HG02884 (cell line): Measurements from ENCODE around the gene STPG2.

Source experiments
- ATAC-seq: cut with Tn5 transposase; IDR thresholded peaks from one replicate; pipeline ENCODE4 v1.9.1; 2021; ENCODE audit warnings: mild to moderate bottlenecking, moderate library complexity; ENCODE audit not compliant: unreplicated experiment

The STPG2 gene

GRCh38 chr4:98143001-98143899 is at the start of gene STPG2:
STPG2 (minus strand) TSS chr4:98143476.
- ATAC-seq = peak; percentile 98

GRCh38 chr4:98185279-98185678 is 42.0 kb upstream of the STPG2 start:
- ATAC-seq = no peak

- ATAC-seq = peak; percentile 49
These were observed 38.5 kb upstream of the STPG2 start for GRCh38 chr4:98181809-98182208.

- ATAC-seq = no peak
These were observed 36.7 kb upstream of the STPG2 start for GRCh38 chr4:98179951-98180350.

- no peak for ATAC-seq
These were observed 33.3 kb upstream of the STPG2 start for GRCh38 chr4:98176531-98176930.

- ATAC-seq = no peak
These were observed 26.8 kb upstream of the STPG2 start for GRCh38 chr4:98170035-98170434.

- no peak for ATAC-seq
These were observed 23.4 kb upstream of the STPG2 start for GRCh38 chr4:98166731-98167041.

- ATAC-seq = no peak
These were observed 22.9 kb upstream of the STPG2 start for GRCh38 chr4:98166025-98166730.

GRCh38 chr4:98162696-98163095 is 19.4 kb upstream of the STPG2 start:
- no peak for ATAC-seq

- no peak for ATAC-seq
These were observed 8.1 kb upstream of the STPG2 start for GRCh38 chr4:98151145-98151924.

- no peak for ATAC-seq
These were observed 7.0 kb upstream of the STPG2 start for GRCh38 chr4:98150092-98150761.

- no peak for ATAC-seq
These were observed 5.6 kb upstream of the STPG2 start for GRCh38 chr4:98148856-98149255.

- no peak for ATAC-seq
These were observed 17.1 kb downstream of the STPG2 start for GRCh38 chr4:98126141-98126540.

GRCh38 chr4:98125585-98125984 is 17.7 kb downstream of the STPG2 start:
- ATAC-seq = no peak

- no peak for ATAC-seq
These were observed 25.9 kb downstream of the STPG2 start for GRCh38 chr4:98117363-98117762.

GRCh38 chr4:98113012-98113411 is 30.3 kb downstream of the STPG2 start:
- ATAC-seq = no peak

GRCh38 chr4:98110929-98111328 is 32.3 kb downstream of the STPG2 start:
- no peak for ATAC-seq

- no peak for ATAC-seq
These were observed 33.1 kb downstream of the STPG2 start for GRCh38 chr4:98110214-98110613.

- no peak for ATAC-seq
These were observed 40.6 kb downstream of the STPG2 start for GRCh38 chr4:98102660-98103059.

- ATAC-seq = no peak
These were observed 41.3 kb downstream of the STPG2 start for GRCh38 chr4:98101988-98102387.

- ATAC-seq = no peak
These were observed 44.5 kb downstream of the STPG2 start for GRCh38 chr4:98098764-98099163.
